ENCODE results near the gene RHOT2.

Gene RHOT2

DNA sequence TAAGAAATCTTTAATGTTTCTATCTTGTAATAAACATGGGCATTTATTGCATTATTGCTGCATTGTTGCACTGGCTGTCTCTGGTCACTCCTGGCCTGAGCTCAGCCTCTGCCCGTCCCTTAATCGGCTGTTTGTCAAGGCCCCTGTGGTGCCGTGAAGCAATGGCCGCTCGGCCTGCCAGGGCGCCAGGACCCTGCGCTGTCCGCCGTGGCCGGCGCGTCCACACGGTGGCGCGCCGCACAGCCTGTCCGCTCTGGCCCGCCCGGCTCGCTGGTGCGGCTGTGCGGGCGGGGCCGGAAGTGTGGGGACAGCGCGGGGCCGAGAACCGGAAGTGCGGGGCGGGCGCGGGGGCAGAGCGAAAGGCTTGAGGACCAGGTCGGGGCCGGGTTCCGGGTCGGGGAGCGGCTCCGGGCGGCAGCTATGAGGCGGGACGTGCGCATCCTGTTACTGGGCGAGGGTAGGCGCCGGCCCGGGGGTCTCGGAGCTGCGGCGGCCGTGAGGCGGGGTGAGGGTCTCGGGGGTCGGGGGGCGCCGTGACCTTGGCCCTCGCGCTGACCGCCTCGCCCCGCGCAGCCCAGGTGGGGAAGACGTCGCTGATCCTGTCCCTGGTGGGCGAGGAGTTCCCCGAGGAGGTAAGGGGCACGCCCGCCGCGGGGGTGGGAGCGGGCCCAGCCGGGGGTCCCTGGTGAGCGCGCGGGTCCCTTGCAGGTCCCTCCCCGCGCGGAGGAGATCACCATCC lies at the start of gene RHOT2:
Gene RHOT2 (plus strand): TSS at position 353 of the 739 bp plus-strand sequence. CDS start 68 bp downstream, at position 421.
- TF ChIP-seq GATA2 (IDR thresholded peaks at IDR 0.05; ENCODE audit: low read depth, low read length) (no peak), GATA3 (IDR thresholded peaks at IDR 0.05; ENCODE audit: low read depth, low read length) (no peak)

DNA sequence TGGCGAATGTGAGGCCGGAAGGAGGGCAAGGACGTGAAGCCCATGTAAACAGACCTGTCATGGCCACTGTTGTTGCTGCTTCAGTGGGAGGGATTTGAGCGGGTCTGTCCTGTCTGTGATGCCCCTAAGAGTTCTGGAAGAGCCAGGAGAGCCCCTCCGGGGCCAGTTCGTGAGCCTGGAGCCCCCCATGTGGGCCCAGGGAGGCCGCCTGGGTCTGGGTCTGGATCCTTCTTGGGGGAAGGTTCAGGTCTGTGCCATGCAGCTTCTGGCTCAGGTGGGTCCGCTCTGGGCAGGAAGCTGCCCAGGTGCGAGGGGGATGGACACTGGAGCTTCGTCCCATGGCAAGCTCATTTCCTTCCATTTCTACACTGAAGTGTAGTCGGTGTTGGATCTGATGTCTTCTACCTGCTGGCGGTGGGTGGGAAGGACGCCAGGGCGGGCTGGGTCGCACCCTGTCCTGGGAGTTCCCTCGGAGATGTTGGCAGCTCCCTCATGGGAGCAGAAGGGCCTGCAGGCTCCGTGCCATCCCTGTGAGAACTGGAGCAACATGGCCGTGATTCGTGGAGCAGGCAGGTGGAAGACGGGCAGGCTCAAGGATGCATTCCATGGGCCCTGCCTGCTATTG lies 48.3 kb upstream of the RHOT2 start:
- TF ChIP-seq GATA3 (IDR thresholded peaks at IDR 0.05; ENCODE audit: low read depth, low read length) (no peak), GATA2 (IDR thresholded peaks at IDR 0.05; ENCODE audit: low read depth, low read length) (no peak)

DNA sequence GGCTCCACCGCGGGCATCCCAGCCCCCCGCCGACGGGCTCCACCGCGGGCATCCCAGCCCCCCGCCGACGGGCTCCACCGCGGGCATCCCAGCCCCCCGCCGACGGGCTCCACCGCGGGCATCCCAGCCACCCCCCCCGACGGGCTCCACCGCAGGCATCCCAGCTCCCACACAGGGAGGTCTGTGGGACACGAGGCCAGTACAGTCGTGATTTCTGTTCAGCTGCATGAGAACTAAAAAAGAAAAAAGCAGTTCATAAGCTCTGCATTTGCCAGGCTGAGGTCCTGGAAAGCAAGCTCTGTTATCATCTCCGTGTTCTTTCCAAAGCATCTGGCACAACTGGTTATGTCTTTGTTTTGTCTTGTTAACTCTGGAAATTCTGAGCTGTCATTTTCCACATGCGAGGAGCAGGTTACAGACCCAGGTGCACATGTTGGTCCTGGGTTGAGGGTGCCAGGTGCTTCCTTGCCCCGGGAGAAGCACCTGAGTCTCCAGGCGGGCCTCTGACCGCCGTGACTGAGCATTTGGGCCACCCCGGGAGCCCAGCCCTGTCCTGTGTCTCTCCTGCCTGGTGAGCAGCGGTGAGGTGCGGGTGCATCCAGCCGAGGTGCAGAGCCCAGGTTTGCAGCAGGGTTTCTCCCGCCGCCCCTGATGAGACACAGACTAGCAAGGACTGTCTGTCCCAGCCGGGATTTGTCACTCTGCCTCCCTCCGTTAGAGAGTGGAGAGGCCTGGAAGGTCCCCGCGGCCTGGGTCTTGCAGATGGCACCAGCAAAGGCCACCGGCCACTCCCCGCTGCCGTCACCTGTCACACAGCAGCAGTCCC lies 47.0 kb upstream of the RHOT2 start:
- TF ChIP-seq GATA2 (IDR thresholded peaks at IDR 0.05; ENCODE audit: low read depth, low read length) (no peak), GATA3 (IDR thresholded peaks at IDR 0.05; ENCODE audit: low read depth, low read length) (no peak)

DNA sequence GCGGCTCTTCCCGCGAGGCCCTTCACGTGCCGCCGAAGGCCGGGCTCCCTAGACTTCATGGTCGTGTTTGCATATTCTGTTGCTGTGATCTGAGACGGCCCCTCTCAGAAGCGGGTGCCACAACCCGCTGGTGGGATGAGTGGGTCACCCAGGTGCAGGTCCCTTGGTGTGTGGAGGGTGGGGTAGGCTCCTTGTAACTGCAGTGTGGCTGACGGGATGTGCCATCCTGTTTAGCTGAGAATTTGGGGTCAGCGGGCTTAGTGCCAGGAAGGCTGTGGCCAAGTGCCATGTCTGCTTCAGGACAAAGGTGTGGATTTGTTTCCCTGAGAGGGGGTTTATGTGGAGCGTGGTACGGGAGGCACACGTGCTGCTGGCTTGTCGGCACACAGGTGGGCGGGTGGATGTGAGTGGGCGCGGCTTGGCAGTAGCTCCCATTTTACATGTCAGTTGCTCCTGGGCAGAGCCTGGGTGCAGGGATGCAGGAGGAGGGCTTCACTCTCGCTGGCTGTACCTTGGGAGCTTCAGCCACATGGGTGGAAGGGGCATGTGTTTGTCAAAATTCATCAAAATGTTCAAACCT lies 46.3 kb upstream of the RHOT2 start:
- TF ChIP-seq GATA2 (IDR thresholded peaks at IDR 0.05; ENCODE audit: low read depth, low read length) (no peak), GATA3 (IDR thresholded peaks at IDR 0.05; ENCODE audit: low read depth, low read length) (no peak)

GRCh38 chr16:622920-623280 lies 45.0 kb upstream of the RHOT2 start:
- TF ChIP-seq GATA2 (IDR thresholded peaks at IDR 0.05; ENCODE audit: low read depth, low read length) (no peak), GATA3 (IDR thresholded peaks at IDR 0.05; ENCODE audit: low read depth, low read length) (no peak)

GRCh38 chr16:624526-625070 lies 43.3 kb upstream of the RHOT2 start:
- TF ChIP-seq GATA3 (IDR thresholded peaks at IDR 0.05; ENCODE audit: low read depth, low read length), result no peak
- TF ChIP-seq GATA2 (IDR thresholded peaks at IDR 0.05; ENCODE audit: low read depth, low read length), result no peak

DNA sequence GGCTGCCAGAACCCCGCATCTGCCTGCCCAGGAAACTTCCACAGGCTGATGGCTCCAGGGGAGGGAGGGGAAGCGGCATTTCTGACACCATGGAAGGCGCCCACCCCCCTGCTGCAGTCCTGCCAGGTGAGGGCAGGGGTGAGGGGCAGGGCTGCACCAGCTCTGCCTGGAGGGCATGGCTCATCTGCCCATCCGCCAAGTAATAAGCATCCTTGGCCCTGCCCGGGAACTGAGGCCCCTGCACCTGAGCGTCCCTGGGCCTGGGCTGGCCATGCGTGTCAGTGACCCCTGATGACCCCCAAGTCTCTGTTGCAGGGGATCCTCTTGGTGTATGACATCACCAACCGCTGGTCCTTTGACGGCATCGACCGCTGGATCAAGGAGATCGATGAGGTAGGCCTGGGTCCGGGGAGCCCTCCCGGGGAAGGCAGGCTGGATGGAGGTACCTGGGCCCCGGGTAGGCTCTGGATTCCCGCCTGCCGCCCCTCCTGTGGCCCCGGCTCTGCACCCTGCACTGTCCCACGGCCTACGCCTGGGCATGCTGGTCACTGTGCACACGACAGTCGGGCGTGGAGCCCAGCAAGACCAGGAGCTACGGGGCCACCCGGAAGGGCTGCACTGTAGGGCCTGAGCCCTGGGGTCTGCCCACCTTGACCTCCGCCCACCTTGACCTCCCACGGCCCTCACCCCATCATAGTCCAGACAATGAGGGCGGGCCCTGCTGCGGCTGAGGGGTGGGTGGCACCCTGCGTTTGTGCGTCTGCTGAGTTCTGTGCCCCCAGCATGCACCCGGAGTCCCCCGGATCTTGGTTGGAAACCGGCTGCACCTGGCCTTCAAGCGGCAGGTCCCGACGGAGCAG lies 42.6 kb upstream of the RHOT2 start:
- TF ChIP-seq GATA2 (IDR thresholded peaks at IDR 0.05; ENCODE audit: low read depth, low read length) (no peak), GATA3 (IDR thresholded peaks at IDR 0.05; ENCODE audit: low read depth, low read length) (no peak)

GRCh38 chr16:625977-626765 lies 41.8 kb upstream of the RHOT2 start:
- TF ChIP-seq GATA3 (IDR thresholded peaks at IDR 0.05; ENCODE audit: low read depth, low read length), result no peak
- TF ChIP-seq GATA2 (IDR thresholded peaks at IDR 0.05; ENCODE audit: low read depth, low read length), result no peak

DNA sequence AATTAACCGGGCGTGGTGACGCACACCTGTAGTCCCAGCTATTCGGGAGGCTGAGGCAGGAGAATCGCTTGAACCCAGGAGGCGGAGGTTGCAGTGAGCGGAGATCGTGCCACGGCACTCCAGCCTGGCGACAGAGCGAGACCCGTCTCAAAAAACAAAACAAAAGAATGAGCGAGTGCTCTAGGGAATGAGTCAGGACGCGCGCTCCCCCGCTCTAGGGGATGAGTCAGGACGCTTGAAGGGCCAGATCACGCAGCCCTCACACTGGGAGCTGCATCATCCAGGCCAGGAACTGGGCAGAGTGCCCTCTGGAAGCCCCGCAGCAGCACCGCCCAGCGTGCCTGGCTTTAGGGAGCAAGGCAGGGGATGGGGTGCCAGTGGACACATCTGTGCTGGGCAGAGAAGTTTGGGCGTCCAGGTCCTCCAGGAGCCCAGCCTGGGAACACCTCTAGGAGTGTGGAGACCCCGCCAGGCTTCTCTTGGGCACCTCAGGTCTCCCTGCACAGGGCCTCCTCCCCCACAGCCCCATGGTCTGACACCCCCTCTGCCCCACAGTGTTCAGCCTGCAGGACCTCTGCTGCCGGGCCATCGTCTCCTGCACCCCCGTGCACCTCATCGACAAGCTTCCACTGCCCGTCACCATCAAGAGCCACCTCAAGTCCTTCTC lies 41.0 kb upstream of the RHOT2 start:
- TF ChIP-seq GATA2 (IDR thresholded peaks at IDR 0.05; ENCODE audit: low read depth, low read length) (no peak), GATA3 (IDR thresholded peaks at IDR 0.05; ENCODE audit: low read depth, low read length) (no peak)

- no peak for TF ChIP-seq GATA2 (IDR thresholded peaks at IDR 0.05; ENCODE audit: low read depth, low read length)
- no peak for TF ChIP-seq GATA3 (IDR thresholded peaks at IDR 0.05; ENCODE audit: low read depth, low read length)
Measured at GRCh38 chr16:627454-628239, 40.3 kb upstream of the RHOT2 start.
